ENCODE measurements around the gene SLC15A1. TPM values are rescaled to one million over a fixed set of nuclear protein-coding genes. Genes with fewer than 3 reads are reported as not detected.

The SLC15A1 gene
- polyA plus RNA-seq, 3 donors, result not detected

GRCh38 chr13:98722958-98723357 is 29.5 kb downstream of the SLC15A1 start:
- Mint-ChIP-seq H3K4me3 (no peak overlapping the region), H3K4me1 (no peaks in the 10 kb centered on the region)
- WGBS (ENCODE audit: insufficient coverage), result 92% methylated on average over 2 of the region's 3 CpGs

GRCh38 chr13:98721825-98722510 is 30.5 kb downstream of the SLC15A1 start:
- Mint-ChIP-seq H3K36me3 (no peaks in the 10 kb centered on the region), H3K27me3 (ENCODE audit: low read depth in 3 of 3) (peaks cover 3 to 5% (median 3%) of the 10 kb centered on the region in 3 donors)
- H3K4me2 ChIP-seq (replicated peaks; ENCODE audit: extremely low read depth, low read length, poor library complexity, severe bottlenecking), result no peak overlapping the region

More at GRCh38 chr13:98722958-98723357, 29.5 kb downstream of the SLC15A1 start:
- H4K20me1 ChIP-seq (ENCODE audit: insufficient read depth, low read length), result no peaks in the 10 kb centered on the region
- Mint-ChIP-seq H3K9me3 (peaks cover 0 to 4% (median 0%) of the 10 kb centered on the region in 7 donors), H3K36me3 (no peaks in the 10 kb centered on the region), H3K27me3 (ENCODE audit: low read depth in 3 of 3) (peaks cover 0 to 5% (median 3%) of the 10 kb centered on the region in 3 donors), H3K27ac (no peak overlapping the region)
- no peak overlapping the region for H3K4me3 ChIP-seq (replicated peaks in 1 of 3; ENCODE audit: low read depth in 2 of 3, low read length in 3 of 3)
- intact Hi-C loops (cut with micrococcal nuclease), result no loop called here
- H3K27ac ChIP-seq (ENCODE audit: low read depth in 1 of 2, low read length in 2 of 2), result no peak overlapping the region
- no peaks in the 10 kb centered on the region for H3K27me3 ChIP-seq (ENCODE audit: control insufficient read depth in 2 of 2, insufficient read depth in 2 of 2, low read length in 2 of 2)
- no peaks in the 10 kb centered on the region for H3K9me3 ChIP-seq (replicated peaks in 1 of 2; ENCODE audit: control insufficient read depth in 1 of 2, insufficient read depth in 1 of 2, low read length in 2 of 2)
- H3K79me2 ChIP-seq (ENCODE audit: insufficient read depth, low read length), result no peaks in the 10 kb centered on the region
- no peak overlapping the region for H2AFZ ChIP-seq (ENCODE audit: insufficient read depth, low read depth, low read length, poor library complexity, severe bottlenecking)
- H3K36me3 ChIP-seq (replicated peaks in 1 of 2; ENCODE audit: control insufficient read depth in 1 of 2, insufficient read depth in 2 of 2, low read length in 2 of 2), result no peaks in the 10 kb centered on the region
- H3K9ac ChIP-seq (ENCODE audit: insufficient read depth, low read length, poor library complexity, severe bottlenecking), result no peak overlapping the region
- TF ChIP-seq CTCF (IDR thresholded peaks at IDR 0.05), result no peak
- no peak overlapping the region for H3K4me2 ChIP-seq (replicated peaks; ENCODE audit: extremely low read depth, low read length, poor library complexity, severe bottlenecking)
- no peaks in the 10 kb centered on the region for H3K4me1 ChIP-seq (ENCODE audit: control insufficient read depth in 1 of 2, insufficient read depth in 2 of 2, low read length in 2 of 2)
- no peak for DNase-seq

More at GRCh38 chr13:98721825-98722510, 30.5 kb downstream of the SLC15A1 start:
- H3K27ac Mint-ChIP-seq, result no peak overlapping the region
- Histone ChIP-seq H3K9ac (ENCODE audit: insufficient read depth, low read length, poor library complexity, severe bottlenecking) (no peak overlapping the region), H3K27ac (ENCODE audit: low read depth in 1 of 2, low read length in 2 of 2) (no peak overlapping the region), H3K79me2 (ENCODE audit: insufficient read depth, low read length) (no peaks in the 10 kb centered on the region), H3K4me3 (replicated peaks in 1 of 3; ENCODE audit: low read depth in 2 of 3, low read length in 3 of 3) (no peak overlapping the region), H3K4me1 (ENCODE audit: control insufficient read depth in 1 of 2, insufficient read depth in 2 of 2, low read length in 2 of 2) (no peaks in the 10 kb centered on the region), H3K36me3 (replicated peaks in 1 of 2; ENCODE audit: control insufficient read depth in 1 of 2, insufficient read depth in 2 of 2, low read length in 2 of 2) (no peaks in the 10 kb centered on the region), H3K27me3 (ENCODE audit: control insufficient read depth in 2 of 2, insufficient read depth in 2 of 2, low read length in 2 of 2) (no peaks in the 10 kb centered on the region), H3K9me3 (replicated peaks in 1 of 2; ENCODE audit: control insufficient read depth in 1 of 2, insufficient read depth in 1 of 2, low read length in 2 of 2) (no peaks in the 10 kb centered on the region), H4K20me1 (ENCODE audit: insufficient read depth, low read length) (no peaks in the 10 kb centered on the region), H2AFZ (ENCODE audit: insufficient read depth, low read depth, low read length, poor library complexity, severe bottlenecking) (no peak overlapping the region)
- no peak overlapping the region for H3K4me3 Mint-ChIP-seq
- no peak for DNase-seq
- 96% methylated on average over 7 of the region's 11 CpGs for WGBS (ENCODE audit: insufficient coverage)
- H3K4me1 Mint-ChIP-seq, result no peaks in the 10 kb centered on the region
- H3K9me3 Mint-ChIP-seq, result peaks cover 0 to 4% (median 0%) of the 10 kb centered on the region in 7 donors
- no peak for TF ChIP-seq CTCF (IDR thresholded peaks at IDR 0.05)
- intact Hi-C loops (cut with micrococcal nuclease), result no loop called here

Data from CD14-positive monocyte (primary cell).